NCI-H345 (cell line): ENCODE measurements around the gene PDK4.
A peak's percentile ranks its signal among the peaks of the same experiment; 100 is the strongest.

Experiments
- DNase-seq: peaks from one replicate; lab custom pipeline; 2025; lab: John Stamatoyannopoulos, UW

Gene PDK4

DNA sequence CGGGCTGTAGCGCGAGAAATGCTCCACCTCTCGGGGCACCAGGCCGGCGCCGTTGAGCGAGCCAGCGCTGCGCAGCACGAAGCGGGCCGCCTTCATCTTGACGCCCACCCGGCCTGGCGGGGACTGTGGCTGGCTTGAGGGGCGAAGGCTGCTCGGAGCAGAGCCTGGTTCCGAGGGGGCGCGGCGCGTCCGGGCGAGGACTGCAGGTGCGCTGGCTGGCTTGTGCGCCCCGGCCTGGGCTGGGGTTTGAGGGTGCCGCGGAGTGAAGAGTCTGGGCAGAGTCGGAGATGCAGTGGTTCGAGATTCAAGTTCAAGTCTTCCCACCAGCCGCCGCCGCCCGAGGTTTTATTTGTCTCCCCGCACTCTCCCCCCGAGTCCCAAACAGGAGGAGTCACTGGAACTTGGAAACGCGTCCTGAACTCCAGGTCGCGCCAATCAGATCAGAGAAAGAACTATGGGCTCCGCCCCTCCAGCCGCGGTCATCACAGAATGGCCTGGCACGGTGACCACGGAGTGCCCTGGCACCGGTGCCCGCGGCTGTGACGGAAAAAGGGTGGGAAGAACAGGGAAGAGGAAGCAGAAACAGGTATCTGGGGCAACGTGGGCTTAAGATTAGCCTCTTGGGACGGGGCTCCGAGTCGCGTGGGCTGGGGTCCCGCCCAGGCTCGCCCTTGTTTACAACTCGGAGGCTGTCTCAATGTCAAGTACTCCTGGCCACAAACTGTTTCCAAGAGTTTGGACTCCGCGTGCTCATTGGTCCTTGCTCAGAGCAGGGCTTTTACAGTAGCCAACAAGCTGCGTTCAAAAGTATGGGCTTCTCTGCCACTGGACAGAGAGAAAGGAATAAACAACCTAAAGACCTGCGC is at the start of gene PDK4:
PDK4 (minus strand) TSS at position 319 of the 866 bp plus-strand sequence; CDS start at position 96, 223 bp downstream.
- no peak for DNase-seq

DNA sequence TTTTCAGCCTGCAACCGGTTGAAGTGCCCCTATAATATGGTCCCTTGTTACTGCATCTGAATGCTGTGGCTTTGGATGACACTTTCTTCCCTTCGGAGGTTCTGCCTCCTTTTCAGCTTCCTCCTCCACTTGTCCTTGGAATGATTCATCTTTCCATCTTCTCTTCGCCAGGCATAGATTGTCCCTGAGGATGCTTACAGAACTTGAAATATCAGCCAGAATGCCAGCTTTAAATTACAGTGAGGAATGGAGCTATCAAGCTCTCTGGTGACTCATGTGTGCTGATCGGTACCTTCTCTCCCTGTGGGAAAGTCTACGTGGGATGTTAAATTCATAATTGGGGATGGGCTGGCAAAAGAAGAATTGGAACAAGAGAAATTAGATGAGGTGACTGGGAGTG is 45.9 kb upstream of the PDK4 start:
- no peak for DNase-seq

DNA sequence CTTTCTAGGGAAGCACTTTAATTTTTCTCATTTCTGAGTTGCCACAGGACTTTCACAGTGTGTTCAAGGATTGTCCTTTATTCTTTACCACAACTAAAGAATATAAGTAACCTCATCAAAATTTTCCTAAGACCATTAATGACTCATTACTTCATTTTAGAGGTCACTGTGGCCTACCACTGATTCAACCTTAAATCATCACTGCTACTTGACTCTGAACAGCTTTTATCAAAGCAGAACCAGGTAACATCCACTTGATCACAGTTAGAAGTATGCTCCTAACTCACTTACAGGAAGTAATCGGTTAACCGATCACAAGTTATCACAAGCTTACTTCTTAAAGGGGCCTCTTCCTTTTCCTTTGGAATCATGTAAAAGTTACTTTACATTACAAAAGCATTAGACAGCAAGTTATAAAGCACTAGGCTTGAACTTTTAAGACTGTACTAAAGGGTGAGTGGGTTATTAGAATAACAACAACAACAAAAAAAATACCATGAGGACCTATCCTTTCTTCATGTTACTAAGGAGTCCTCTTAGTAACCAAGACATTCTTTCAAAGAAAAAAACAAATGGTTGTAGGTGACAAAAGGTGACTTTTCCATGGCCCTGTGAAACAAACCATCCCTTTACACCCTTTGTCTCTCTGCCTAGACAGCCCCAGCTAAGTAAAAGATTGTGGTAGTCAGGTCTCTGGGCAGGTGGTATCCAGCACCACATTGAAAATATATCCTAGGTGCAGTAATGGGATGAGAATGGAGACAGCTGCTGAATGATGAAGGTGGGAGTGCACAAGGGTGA is 40.0 kb upstream of the PDK4 start:
- no peak for DNase-seq

DNA sequence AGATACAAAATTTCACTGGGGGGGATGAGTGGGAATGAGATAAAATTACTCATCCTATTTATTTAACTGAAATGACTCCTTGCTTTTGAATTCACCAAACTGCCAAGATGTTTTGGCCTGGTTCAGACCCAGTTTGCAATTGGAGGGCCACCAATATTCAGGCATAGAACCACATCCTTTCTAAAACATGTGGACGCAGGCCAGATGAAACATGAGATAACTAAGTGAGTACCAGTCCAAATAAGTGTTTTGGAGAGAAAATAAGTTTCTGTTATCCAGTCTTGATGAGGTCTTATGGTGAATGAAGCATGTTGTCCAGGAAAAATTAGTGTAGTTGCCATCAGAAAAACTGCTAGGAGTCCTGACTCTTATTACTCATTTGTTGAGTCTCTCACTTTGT is 36.3 kb upstream of the PDK4 start:
- no peak for DNase-seq

DNA sequence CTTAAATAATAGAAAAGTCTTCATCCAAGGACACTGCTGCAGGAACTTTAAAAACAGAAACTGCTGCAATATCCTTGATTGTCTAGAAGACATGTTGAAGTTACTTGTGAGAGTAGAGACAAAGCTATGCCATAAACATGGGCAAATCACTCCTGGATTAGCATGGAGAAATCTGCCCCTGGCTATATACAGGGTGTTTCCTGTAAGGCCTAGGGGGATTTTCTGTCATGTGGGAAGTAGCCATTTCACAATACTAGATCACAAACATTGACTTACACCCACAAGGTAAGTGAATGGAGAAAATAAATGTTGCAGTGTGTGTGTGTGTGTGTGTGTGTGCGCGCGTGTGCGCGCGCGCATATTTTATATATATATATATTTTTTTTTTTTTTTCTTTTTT is 35.2 kb upstream of the PDK4 start:
- no peak for DNase-seq

DNA sequence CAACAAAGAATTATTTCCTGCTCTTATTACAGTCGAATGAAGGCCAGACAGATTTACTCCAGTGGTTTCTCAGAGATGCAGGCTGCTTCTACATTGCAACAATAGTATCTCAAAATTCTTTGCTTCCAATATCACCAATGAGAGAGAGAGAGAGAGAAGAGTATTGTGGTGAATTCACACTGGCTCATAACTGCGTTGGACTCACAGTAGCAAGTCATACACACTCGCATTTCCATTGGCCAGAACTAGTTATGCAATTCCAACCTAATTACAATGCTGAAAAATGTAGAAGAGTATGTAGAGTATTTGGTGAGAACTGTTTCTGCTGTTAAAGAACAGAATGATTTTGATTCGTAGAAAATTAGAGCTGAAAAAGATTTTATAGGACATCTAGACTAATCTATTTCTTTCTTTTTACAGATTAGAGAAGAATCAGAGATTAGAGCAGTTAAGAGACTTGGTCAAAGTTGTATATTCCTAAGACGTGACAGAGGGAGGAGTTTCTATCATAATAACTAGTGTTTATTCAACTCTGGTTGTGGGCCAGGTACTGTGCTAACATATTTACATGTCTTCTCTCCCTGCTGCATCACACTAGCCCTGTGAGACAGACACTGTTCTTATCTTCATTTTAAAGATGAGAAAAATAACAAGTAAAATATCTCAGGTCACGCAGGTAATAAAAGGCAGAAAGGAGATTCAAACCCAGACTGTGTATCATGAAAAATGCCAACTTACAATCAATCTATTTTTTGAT is 34.6 kb upstream of the PDK4 start:
- no peak for DNase-seq

DNA sequence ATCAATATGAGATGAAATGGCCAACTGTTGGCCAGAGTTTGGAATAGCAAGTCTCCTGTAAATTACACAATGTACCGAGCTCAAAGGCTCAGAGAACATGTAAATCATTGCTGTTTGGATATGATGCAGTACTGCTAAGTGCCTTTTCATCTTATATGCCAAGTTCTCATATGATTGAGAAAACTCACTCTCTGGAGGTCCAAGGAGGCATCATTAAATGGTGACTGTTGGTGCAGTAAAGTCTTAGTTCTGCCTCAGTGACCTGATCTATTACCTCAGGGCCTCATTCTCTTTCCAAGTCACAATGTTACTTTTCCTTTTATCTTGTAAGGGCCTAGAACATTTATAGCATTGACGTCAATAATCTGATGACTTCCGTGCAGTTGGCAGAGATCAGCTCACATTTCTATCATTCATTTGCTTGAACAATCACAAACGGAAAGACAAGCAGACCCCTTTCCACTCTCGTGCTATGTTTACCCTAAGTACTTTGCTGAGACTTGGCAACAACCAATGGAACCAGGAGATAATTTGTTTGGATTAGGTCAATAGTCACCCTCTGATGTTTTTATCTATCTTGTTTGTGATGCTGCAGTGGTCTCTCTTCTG is 32.6 kb upstream of the PDK4 start:
- peak; percentile 23 for DNase-seq

DNA sequence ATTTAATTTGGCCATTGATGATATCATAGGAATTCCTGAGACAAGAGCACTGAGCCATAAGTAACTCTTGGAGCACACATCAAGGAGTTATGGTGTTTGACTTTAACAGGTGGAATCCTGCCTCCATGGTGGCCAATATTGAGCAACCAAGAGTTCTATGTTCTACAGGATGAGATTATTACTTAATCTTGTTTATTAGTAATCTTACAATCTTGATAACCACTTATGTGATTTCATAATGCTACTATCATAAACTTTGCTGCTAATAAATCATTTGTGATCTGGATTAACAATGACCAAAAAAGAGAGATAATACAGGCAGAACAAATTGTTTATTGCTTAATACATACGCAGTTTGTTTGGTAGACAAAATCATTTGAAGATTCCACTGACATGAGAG is 27.5 kb upstream of the PDK4 start:
- no peak for DNase-seq

DNA sequence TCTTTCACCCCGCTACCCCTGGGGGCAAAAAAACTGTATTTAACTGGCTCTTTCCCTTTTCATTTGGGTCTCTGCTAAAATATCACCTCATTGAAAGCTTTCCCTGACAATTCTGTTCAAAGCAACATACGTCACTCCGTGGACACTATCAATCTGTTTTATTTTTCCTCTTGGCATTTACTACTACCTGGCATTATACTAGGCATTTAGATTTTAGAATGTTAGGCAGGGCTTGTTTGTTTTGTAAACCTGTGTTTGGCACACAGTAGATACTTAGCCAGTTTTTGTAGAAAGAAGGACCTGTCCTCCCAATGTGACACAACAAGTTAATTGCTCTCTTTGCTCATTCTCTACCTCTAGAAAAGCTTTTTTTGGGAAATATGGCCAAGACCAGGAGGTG is 26.5 kb upstream of the PDK4 start:
- no peak for DNase-seq

DNA sequence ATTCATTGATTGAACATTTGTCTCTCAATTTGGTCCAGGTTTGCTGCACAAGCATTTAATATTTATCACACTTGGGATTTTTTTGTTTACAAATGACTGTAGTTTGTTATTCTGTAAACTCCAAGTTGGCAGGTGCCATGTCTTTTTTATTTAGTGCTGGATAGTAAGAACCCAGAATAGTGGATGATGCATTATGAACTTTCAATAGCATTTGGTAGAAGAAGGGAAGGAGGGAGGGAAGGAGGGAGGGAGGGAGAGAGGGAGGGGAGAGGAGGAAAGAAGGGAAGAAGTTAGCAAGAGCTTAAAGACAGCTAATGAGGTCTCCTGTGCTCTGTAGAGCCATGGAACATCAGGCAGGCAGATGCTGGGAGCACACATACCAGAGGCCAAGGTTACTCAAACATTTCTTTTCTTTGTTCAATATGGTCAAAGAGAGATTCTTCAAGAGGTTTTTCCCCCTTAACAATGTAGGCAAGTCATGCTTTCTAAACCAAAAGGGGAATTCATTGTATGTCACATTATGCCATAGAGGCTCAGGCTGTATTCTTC is 25.8 kb upstream of the PDK4 start:
- no peak for DNase-seq

DNA sequence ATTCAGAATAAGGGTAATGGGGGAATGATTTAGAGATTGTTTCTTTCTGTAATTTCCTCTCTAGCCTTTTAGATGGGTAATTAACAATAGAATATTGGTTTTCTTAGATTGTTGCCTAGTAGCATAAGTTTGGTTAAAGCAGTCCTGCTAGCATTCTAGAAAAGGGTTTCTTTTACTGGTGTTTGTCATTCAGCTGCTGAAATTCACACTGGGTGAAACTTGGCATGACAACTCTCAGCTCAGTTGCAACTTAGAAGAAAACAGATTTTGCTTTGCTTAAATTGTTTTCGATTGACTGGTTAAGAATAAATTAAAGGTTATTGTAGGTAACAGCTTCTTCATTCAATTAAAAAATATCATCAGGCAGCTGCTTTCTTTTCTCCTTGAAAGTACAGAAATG is 25.1 kb upstream of the PDK4 start:
- DNase-seq: no peak

DNA sequence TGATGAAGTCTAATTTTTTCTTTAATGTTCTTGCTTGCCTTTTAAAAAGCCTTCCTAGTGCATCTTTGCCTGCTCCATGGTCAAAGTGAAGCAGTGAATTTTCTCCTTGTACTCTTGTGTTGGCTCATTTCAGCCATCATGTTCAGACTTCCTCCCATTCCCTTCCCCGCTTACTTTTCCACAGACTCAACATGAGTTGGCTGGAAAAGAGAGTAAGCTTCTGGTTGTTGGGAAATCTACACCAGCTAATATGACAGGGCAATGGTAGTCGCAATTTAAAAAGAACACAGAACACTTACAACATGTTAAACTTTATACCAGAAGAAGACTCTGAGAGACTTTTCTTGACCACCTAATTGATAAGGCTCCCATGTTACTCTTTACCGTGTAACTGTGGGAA is 24.3 kb upstream of the PDK4 start:
- DNase-seq: no peak

DNA sequence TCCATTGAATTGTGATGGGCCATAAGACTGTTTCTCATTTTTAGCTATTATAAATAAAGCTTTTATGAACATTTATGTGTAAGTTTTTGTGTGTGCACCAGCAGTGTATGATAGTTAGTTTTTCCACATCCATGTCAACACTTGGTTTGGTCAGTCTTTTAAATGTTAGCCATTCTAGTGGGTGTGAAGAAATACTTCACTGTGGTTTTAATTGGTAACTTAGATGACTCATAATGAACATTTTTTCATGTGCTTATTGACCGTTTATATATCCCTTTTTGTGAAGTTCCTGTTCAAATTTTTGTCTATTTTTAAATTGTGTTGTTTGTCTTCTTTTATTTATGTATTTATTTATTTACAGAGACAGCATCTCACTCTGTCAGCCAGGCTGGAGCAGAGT is 23.6 kb upstream of the PDK4 start:
- no peak for DNase-seq

DNA sequence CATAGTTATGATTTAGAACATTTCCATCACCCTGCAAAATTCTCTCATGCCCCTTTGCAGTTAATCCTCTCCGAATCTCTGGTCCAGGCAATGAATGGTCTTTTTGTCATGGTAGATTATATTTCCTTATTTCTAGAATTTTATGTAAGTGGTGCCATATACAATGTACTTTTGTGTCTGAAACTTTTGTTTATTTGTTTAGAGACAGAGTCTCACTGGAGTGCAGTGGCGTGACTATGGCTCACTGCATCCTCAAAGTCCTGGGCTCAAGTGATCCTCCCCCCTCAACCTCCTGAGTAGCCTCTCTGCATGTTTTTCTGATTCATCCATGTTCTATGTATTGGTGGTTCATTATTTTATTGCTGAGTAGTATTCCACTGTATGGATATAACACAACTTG is 23.2 kb upstream of the PDK4 start:
- DNase-seq: no peak

DNA sequence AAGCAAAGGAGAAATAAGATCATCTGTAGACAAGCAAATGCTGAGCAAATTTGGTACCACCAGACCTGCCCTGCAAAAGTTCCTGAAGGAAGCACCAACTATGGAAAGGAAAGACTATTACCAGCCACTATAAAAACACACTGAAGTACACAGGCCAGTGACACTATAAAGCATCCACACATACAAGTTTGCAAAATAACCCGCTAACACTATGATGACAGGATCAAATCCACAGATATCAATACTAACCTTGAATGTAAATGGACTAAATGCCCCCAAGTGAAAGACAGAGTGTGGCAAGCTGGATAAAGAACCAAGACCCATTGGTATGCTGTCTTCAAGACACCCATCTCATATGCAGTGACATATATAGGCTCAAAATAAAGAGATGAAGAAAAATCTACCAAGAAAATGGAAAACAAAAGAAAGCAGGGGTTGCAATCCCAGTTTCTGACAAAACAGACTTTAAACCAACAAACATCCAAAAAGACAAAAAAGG is 18.2 kb upstream of the PDK4 start:
- no peak for DNase-seq

DNA sequence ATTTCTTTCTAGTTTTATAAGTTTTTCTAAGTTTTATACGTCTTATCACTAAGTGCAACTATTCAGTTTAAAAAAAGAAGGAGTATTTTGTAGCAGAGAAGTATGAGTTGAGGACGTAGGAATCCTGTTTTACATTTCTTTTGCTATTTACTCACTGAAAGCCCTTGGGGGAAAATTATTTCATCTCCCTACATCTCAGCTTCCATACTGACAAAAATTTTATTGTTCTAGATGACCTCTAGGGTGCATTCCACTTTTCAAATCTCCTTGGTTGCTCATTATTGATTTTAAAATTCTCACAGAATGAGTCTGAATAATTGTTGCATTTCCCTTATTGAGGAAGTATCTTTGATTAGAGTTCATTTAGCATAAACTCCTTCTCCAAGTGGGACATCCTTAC is 14.9 kb upstream of the PDK4 start:
- no peak for DNase-seq

DNA sequence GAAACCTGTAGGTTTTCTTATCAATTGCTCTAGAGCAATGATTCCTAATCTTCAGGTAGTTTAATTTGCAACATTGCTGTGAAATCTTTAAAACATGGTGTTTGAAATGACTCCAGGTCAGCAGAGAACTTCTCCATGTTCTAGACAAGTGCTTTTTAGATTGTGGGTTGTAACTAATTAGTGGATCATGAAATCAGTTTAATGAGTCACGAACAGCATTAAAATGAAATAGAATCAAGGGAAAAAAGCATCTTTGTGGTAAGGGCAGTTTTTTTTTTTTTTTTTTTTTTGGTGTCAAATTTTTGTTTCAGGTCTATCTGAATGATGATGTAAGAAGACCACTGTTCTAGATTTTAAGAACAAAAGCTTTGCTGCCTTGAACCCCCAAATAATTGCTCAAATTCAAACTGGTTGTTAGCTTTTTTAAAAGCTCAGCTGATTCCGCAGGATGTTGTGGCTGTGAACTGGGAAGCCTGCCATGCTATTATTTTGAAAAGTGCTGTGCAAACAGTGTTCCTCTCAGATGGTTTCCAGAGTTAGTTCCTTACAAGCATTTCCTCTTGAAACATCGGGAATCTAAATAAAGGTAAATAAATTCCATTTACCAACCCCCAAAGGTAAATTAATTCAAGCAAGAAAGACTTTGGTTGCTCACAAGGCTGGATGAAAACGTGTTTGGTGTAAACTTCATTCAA is 13.1 kb upstream of the PDK4 start:
- peak; percentile 81 for DNase-seq

DNA sequence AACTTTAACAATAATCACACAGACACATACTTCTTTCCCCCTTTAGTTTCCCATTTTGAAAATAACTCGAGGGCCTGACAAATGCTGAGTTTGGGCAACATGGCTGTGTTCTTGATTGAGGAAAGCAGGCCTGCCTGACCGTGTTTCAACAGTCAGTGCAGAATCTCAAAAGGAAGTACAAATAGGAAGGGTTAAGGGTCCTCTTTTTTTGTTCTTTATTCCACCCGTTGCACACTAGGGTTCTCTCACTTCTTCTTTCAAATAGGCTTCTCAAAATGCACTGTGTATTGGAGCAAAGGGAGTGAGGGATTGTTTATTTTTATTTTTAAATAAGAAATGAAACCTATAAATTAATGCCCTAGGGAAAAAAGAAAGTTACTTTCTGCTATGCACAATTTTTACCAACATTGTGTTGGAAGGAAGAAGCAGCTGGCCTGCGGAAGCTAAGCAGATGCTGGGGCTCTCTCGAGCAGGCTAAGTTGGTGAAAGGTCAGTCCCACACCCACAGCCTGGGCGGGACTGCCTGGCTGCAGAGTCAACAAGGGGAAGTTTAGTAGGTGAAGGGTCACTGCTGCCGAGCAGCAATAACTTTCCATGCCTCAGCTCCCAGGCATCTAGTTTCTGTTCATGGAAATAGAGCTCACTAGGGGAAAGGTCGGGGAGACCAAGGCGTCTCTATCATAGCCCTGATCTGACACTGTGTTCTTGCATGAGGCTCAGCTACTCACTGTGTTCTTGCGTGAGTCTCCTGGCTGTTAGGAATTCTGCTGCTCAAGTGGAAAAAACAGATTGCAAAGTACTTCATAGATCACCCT is 12.2 kb upstream of the PDK4 start:
- peak; percentile 5 for DNase-seq

DNA sequence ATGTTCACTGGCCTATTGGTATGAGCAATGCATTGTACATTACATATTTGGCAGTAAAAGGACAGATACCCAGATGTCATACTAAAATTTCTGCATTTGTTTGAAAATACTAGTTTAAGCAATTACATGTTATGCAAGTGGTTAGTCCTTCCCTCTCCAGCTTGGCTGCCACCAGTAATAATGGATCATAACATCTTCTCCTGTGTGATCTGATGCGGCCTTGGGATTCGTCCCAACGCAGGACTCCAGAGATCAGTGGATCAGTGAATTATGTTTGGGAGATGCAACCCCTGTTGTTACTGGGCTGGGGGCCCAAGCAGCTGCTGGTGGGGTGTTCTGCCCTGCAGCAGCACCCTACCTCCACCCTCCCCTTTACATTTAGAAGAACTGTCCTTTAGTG is 11.2 kb upstream of the PDK4 start:
- DNase-seq: no peak

DNA sequence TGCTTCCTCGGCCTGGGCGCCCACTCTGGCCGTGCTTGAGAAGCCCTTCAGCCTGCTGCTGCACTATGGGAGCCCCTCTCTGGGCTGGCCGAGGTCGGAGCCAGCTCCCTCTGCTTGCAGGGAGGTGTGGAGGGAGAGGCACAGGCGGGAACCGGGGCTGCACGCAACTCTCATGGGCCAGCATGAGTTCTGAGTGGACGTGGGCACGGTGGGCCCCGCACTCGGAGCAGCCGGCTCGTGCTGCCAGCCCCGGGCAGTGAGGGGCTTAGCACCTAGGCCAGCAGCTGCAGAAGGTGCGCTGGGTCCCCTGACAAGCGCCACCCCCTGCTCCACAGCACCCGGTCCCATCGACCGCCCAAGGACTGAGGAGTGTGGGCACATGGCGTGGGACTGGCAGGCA is 9.0 kb upstream of the PDK4 start:
- no peak for DNase-seq
